Glutamatergic neuron (in vitro differentiated cells): ENCODE results near the gene ZNF18. TPM values are rescaled to one million over a fixed set of nuclear protein-coding genes. Genes with fewer than 3 reads are reported as not detected.
A peak's percentile ranks its signal among the peaks of the same experiment; 100 is the strongest.

Source experiments
- DNase-seq: peaks from one replicate; pipeline ENCODE4 v3.0.0; 2022
- H3K27ac Mint-ChIP-seq: one replicate; pipeline ENCODE4 v1.8.0; 2020; ENCODE audit warnings: mild to moderate bottlenecking, mixed read lengths, inconsistent platforms; ENCODE audit not compliant: unreplicated experiment
- H3K27me3 Mint-ChIP-seq: one replicate; pipeline ENCODE4 v1.8.0; 2020; ENCODE audit warnings: mild to moderate bottlenecking, moderate library complexity, mixed read lengths, inconsistent platforms; ENCODE audit not compliant: unreplicated experiment
- H3K36me3 Mint-ChIP-seq: one replicate; pipeline ENCODE4 v1.8.0; 2020; ENCODE audit warnings: mild to moderate bottlenecking, mixed read lengths, inconsistent platforms; ENCODE audit not compliant: unreplicated experiment
- H3K4me1 Mint-ChIP-seq: one replicate; pipeline ENCODE4 v1.8.0; 2020; ENCODE audit warnings: mild to moderate bottlenecking, low read depth, mixed read lengths, inconsistent platforms; ENCODE audit not compliant: unreplicated experiment
- H3K4me3 Mint-ChIP-seq: one replicate; pipeline ENCODE4 v1.8.0; 2020; ENCODE audit warnings: mild to moderate bottlenecking, mixed read lengths, inconsistent platforms; ENCODE audit not compliant: unreplicated experiment
- H3K9me3 Mint-ChIP-seq: one replicate; pipeline ENCODE4 v1.8.0; 2020; ENCODE audit warnings: mild to moderate bottlenecking, moderate library complexity, mixed read lengths, inconsistent platforms; ENCODE audit not compliant: unreplicated experiment
- total RNA-seq: library from RNA; stranded (reverse); fragmentation: NEBNext Ultra II Directional; extraction: Animal tissue kit (Norgen Biotek cat#: 25700); gene quantifications from one replicate; pipeline ENCODE4 v1.2.1, GENCODE V29; 2021; ENCODE audit not compliant: unreplicated experiment
- TF ChIP-seq, protein P1 (sequence below): fragments of 200-600 bp; sonication (generic); IDR thresholded peaks from one replicate; pipeline ENCODE4 v1.5.0; 2021; ENCODE audit not compliant: partially characterized antibody, unreplicated experiment

The ZNF18 gene
- total RNA-seq, 1 donor from 2014 or later: 4.0 TPM

DNA sequence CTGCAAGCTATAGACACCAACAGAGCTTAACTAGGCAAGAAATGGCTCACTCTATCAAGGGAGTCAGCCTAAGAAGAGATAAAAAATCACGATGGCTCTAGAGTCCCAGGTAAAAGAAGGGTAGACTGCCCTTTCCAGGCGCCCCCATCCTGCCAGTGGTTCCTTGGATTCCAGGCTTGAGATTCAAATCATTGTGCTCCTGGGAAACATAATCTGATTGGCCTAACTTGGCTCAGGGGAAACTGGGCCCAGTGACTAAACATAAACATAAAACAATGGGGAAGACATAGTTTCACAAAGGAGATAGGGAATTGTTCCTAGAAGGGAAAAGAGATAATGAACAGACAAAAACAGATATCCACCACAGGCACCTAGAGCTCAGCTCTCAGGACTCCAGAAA is 56.4 kb downstream of the ZNF18 start:
- Mint-ChIP-seq H3K27ac (no peak overlapping the region), H3K9me3 (no peaks in the 10 kb centered on the region), H3K4me1 (no peaks in the 10 kb centered on the region), H3K36me3 (no peaks in the 10 kb centered on the region), H3K27me3 (no peaks in the 10 kb centered on the region), H3K4me3 (no peak overlapping the region)
- TF ChIP-seq, protein P1, sequence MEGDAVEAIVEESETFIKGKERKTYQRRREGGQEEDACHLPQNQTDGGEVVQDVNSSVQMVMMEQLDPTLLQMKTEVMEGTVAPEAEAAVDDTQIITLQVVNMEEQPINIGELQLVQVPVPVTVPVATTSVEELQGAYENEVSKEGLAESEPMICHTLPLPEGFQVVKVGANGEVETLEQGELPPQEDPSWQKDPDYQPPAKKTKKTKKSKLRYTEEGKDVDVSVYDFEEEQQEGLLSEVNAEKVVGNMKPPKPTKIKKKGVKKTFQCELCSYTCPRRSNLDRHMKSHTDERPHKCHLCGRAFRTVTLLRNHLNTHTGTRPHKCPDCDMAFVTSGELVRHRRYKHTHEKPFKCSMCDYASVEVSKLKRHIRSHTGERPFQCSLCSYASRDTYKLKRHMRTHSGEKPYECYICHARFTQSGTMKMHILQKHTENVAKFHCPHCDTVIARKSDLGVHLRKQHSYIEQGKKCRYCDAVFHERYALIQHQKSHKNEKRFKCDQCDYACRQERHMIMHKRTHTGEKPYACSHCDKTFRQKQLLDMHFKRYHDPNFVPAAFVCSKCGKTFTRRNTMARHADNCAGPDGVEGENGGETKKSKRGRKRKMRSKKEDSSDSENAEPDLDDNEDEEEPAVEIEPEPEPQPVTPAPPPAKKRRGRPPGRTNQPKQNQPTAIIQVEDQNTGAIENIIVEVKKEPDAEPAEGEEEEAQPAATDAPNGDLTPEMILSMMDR: no peak
- DNase-seq: no peak

DNA sequence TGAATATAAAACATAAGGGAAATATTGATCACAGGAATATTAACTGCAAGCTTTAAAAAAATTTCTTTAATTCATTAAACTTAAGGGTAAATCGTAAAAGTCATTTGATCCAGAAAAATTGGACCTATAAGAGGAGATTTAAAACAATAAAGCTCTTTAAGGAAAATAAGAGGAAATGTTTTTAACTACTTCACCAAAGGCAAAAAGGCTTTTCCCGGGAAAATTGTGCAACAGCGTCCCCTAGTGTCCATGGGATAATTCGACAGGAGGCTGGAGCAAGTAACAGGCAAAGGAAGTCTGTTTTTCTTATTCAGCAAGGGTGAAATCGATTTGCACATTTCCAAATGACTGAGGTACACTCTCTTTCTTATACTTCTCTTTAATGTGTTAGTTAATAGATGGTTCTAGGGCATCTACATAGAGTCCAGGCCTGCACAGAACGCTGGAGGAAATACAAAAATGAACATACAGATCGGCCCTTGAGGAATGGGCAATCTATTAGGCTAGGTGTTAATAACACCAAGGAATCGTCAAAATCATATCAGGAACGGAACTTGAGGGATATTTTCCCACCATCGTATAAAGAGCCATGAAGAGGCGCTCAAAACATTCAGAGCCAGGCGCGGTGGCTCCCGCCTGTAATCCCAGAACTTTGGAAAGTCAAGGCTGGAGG is 61.4 kb downstream of the ZNF18 start:
- no peaks in the 10 kb centered on the region for H3K9me3 Mint-ChIP-seq
- peak; percentile 83 for DNase-seq
- no peak overlapping the region for H3K4me3 Mint-ChIP-seq
- no peak overlapping the region for H3K27ac Mint-ChIP-seq
- no peaks in the 10 kb centered on the region for H3K27me3 Mint-ChIP-seq
- H3K36me3 Mint-ChIP-seq: no peaks in the 10 kb centered on the region
- H3K4me1 Mint-ChIP-seq: no peaks in the 10 kb centered on the region
- TF ChIP-seq, protein P1: peak; percentile 99

DNA sequence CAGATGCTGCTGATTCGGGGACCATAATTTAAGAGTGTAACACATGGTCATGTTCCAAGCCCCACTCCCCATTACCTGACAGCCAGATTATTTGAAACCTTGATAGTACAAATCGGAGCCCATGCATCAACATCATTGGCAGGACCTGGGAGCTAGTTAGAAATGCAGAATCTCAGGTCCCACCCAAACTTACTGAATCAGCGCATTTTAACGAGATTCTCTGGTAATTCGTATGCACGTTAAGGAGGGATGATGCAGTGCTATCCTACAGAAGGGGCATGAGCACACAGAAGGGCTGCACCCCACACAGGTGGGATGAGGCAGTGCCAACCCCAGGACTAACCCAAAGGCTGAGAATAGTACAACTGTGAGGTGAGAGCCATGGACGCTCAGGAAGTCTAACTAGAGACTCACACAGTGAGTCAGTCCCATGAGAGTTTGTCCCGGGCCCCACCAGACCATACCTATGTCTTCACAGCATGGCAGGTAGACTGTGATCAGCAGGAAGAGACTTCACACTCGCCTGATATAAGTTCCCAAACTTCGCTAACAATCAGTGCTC is 64.9 kb downstream of the ZNF18 start:
- H3K4me1 Mint-ChIP-seq: no peaks in the 10 kb centered on the region
- no peak for DNase-seq
- no peaks in the 10 kb centered on the region for H3K36me3 Mint-ChIP-seq
- no peaks in the 10 kb centered on the region for H3K27me3 Mint-ChIP-seq
- TF ChIP-seq, protein P1: no peak
- no peak overlapping the region for H3K4me3 Mint-ChIP-seq
- no peak overlapping the region for H3K27ac Mint-ChIP-seq
- no peaks in the 10 kb centered on the region for H3K9me3 Mint-ChIP-seq

DNA sequence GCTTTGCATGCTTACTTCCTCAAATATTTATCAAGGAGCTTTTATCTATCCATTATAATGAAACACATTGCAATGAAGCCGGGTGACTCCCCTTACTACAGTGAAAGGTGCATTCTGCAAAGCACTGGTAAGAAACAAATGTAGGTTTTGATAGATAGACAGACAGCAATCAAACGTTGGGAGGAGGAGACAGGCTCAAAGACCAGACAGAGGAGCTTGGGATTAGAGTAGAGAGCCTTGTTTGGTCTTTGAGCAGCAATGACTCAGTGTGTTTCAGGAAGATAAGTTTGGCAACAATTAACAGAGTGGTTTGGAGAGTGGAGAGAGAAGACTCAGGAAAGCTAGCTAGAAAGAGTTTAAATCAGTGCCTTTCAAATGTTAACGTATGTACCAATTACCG is 68.8 kb downstream of the ZNF18 start:
- Mint-ChIP-seq H3K9me3 (peaks cover 5% of the 10 kb centered on the region), H3K4me1 (no peaks in the 10 kb centered on the region), H3K36me3 (no peaks in the 10 kb centered on the region), H3K27ac (no peak overlapping the region), H3K27me3 (no peaks in the 10 kb centered on the region), H3K4me3 (no peak overlapping the region)
- TF ChIP-seq, protein P1: no peak
- DNase-seq: no peak

Other genes with a start within 250 kb of the ZNF18 start
- gene MAP2K4, start 23.4 kb upstream of the ZNF18 start, total RNA-seq: 35.4 TPM